ENCODE data around the gene FAM241A. TPM values are rescaled to one million over a fixed set of nuclear protein-coding genes. Genes with fewer than 3 reads are reported as not detected.
A peak's percentile ranks its signal among the peaks of the same experiment; 100 is the strongest.

FAM241A gene
- total and polyA plus RNA-seq, 2 donors (not counting 1 experiment from before 2014, with no cell fraction given), result 0.43 to 0.79 TPM

DNA sequence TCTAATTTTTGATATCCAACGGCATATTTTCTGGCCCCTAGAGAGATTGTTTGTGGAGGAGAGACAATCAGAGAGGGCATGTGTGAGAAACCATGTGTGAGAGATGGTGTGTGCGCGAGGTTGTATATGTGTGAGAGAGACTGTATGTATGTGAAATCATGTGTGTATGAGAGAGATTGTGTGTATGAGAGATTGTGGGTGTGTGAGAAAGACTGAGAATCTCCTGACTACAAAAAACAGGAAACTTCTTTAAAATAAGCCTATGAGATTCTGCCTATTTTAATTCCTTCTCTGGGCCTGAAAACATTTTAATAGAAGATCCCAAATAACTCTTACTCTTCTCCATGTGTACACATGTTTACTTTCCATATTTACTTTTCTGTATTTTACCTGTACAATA, 1.5 kb upstream of the FAM241A start:
- Mint-ChIP-seq H3K27ac (no peak overlapping the region), H3K4me1 (peaks cover 16% of the 10 kb centered on the region), H3K9me3 (ENCODE audit: insufficient read depth) (no peaks in the 10 kb centered on the region), H3K4me3 (no peak overlapping the region), H3K27me3 (no peaks in the 10 kb centered on the region)
- intact Hi-C loops (cut with micrococcal nuclease), result loop anchor here (2.0 kb wide), 2 partner anchors 379 to 493 kb away; partner anchors contain the start of genes LARP7 and ZGRF1
- Histone ChIP-seq H3K4me3 (ENCODE audit: control extremely low read depth in 1 of 5, extremely low read depth in 1 of 5, insufficient read depth in 1 of 5, low read depth in 2 of 5, low read length in 4 of 5) (no peak overlapping the region), H3K27me3 (replicated peaks in 1 of 4; ENCODE audit: control extremely low read depth in 1 of 4, control insufficient read depth in 3 of 4, insufficient read depth in 4 of 4, low read length in 3 of 4) (no peaks in the 10 kb centered on the region), H3K9ac (ENCODE audit: low read length) (no peak overlapping the region), H3K4me1 (ENCODE audit: control insufficient read depth in 2 of 2, insufficient read depth in 2 of 2, low read length in 2 of 2) (peaks cover 8 to 12% of the 10 kb centered on the region in 2 donors), H2AFZ (ENCODE audit: insufficient read depth, low read depth, low read length, poor library complexity, severe bottlenecking) (no peak overlapping the region), H3K4me2 (replicated peaks; ENCODE audit: low read depth, low read length, poor library complexity, severe bottlenecking) (no peak overlapping the region), H3K79me2 (ENCODE audit: control insufficient read depth, insufficient read depth, low read length) (peaks cover 5% of the 10 kb centered on the region), H3K9me3 (ENCODE audit: control extremely low read depth in 1 of 3, control insufficient read depth in 2 of 3, insufficient read depth in 1 of 3, low read length in 2 of 3) (no peaks in the 10 kb centered on the region), H3K27ac (ENCODE audit: low read length in 2 of 2) (no peak overlapping the region), H3K36me3 (replicated peaks in 1 of 2; ENCODE audit: control extremely low read depth in 1 of 2, control insufficient read depth in 1 of 2, extremely low read depth in 1 of 2, insufficient read depth in 2 of 2, low read length in 1 of 2) (no peaks in the 10 kb centered on the region), H4K20me1 (ENCODE audit: control insufficient read depth, insufficient read depth, low read length, poor library complexity, severe bottlenecking) (no peaks in the 10 kb centered on the region)
- CTCF ChIA-PET, result no interaction called here
- no peak for TF ChIP-seq EZH2 (IDR thresholded peaks at IDR 0.05; ENCODE audit: borderline replicate concordance, insufficient read depth, low read depth, low read length, poor library complexity, severe bottlenecking)
- TF ChIP-seq, protein P1, sequence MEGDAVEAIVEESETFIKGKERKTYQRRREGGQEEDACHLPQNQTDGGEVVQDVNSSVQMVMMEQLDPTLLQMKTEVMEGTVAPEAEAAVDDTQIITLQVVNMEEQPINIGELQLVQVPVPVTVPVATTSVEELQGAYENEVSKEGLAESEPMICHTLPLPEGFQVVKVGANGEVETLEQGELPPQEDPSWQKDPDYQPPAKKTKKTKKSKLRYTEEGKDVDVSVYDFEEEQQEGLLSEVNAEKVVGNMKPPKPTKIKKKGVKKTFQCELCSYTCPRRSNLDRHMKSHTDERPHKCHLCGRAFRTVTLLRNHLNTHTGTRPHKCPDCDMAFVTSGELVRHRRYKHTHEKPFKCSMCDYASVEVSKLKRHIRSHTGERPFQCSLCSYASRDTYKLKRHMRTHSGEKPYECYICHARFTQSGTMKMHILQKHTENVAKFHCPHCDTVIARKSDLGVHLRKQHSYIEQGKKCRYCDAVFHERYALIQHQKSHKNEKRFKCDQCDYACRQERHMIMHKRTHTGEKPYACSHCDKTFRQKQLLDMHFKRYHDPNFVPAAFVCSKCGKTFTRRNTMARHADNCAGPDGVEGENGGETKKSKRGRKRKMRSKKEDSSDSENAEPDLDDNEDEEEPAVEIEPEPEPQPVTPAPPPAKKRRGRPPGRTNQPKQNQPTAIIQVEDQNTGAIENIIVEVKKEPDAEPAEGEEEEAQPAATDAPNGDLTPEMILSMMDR (IDR thresholded peaks at IDR 0.05), result no peak
- POLR2A ChIA-PET, result no interaction called here
- ATAC-seq (ENCODE audit: low read depth), result no peak
- 96% methylated on average over 3 of the region's 3 CpGs for WGBS (ENCODE audit: insufficient coverage)
- no peak for DNase-seq

DNA sequence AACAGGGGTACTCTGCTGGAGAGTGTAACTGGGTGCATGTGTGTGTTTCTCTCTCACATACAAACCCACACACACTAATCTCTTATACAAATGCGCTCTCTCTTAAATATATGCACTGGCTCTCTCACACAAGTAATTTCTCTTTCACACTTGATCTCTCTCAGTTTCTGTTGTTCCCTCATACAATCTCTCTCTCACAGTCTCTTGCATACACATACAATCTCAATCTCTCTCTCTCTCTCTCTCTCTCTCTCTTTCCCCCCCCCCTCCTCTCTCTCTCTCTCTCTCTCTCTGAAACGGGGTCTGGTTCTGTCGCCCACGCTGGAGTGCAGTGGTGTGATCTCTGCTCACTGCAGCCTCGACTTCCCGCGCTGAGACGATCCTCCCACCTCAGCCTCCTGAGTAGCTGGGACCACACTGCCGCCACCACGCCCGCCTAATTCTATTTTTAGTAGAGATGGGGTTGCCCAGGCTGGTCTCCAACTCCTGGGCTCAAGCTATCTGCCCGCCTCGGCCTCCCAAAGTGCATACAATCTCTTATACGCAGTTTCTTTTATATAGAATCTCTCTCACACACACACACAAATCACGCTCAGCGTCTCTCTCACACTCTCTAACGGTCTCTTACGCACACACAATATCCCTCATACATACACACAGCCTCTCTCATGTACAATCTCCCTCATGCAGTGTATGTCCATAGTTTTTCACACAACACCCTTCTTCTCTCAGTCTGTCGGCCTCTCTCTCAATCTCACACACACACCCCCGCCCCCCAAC, 518 bp upstream of the FAM241A start:
- Mint-ChIP-seq H3K4me3 (peak overlapping the region; percentile 66), H3K27ac (peak overlapping the region; percentile 15), H3K9me3 (ENCODE audit: insufficient read depth) (no peaks in the 10 kb centered on the region), H3K27me3 (no peaks in the 10 kb centered on the region), H3K4me1 (peaks cover 16% of the 10 kb centered on the region)
- H3K9ac ChIP-seq (ENCODE audit: low read length), result no peak overlapping the region
- ChIA-PET POLR2A (interaction anchor here (1.1 kb wide), 1 partner anchor 14 kb away, joined by 3 read pairs; no protein-coding TSS in a partner anchor), CTCF (interaction anchor here (0.9 kb wide), 1 partner anchor 88 kb away, joined by 4 read pairs; no protein-coding TSS in a partner anchor)
- H3K4me3 ChIP-seq (ENCODE audit: control extremely low read depth in 1 of 5, extremely low read depth in 1 of 5, insufficient read depth in 1 of 5, low read depth in 2 of 5, low read length in 4 of 5), result no peak overlapping the region
- H2AFZ ChIP-seq (ENCODE audit: insufficient read depth, low read depth, low read length, poor library complexity, severe bottlenecking), result peak overlapping the region; percentile 97
- H3K9me3 ChIP-seq (ENCODE audit: control extremely low read depth in 1 of 3, control insufficient read depth in 2 of 3, insufficient read depth in 1 of 3, low read length in 2 of 3), result no peaks in the 10 kb centered on the region
- H4K20me1 ChIP-seq (ENCODE audit: control insufficient read depth, insufficient read depth, low read length, poor library complexity, severe bottlenecking), result no peaks in the 10 kb centered on the region
- H3K36me3 ChIP-seq (replicated peaks in 1 of 2; ENCODE audit: control extremely low read depth in 1 of 2, control insufficient read depth in 1 of 2, extremely low read depth in 1 of 2, insufficient read depth in 2 of 2, low read length in 1 of 2), result no peaks in the 10 kb centered on the region
- intact Hi-C loops (cut with micrococcal nuclease), result loop anchor here (1.0 to 2.0 kb wide), 4 partner anchors 87 to 492 kb away; partner anchors contain the start of genes AP1AR, LARP7 and ZGRF1
- no peak for ATAC-seq (ENCODE audit: low read depth)
- DNase-seq, result peak; percentile 11
- peak overlapping the region; percentile 92 for H3K4me2 ChIP-seq (replicated peaks; ENCODE audit: low read depth, low read length, poor library complexity, severe bottlenecking)
- TF ChIP-seq, protein P1 (IDR thresholded peaks at IDR 0.05), result no peak
- no peak for TF ChIP-seq EZH2 (IDR thresholded peaks at IDR 0.05; ENCODE audit: borderline replicate concordance, insufficient read depth, low read depth, low read length, poor library complexity, severe bottlenecking)
- H3K4me1 ChIP-seq (ENCODE audit: control insufficient read depth in 2 of 2, insufficient read depth in 2 of 2, low read length in 2 of 2), result peaks cover 8 to 12% of the 10 kb centered on the region in 2 donors
- no peaks in the 10 kb centered on the region for H3K27me3 ChIP-seq (replicated peaks in 1 of 4; ENCODE audit: control extremely low read depth in 1 of 4, control insufficient read depth in 3 of 4, insufficient read depth in 4 of 4, low read length in 3 of 4)
- H3K79me2 ChIP-seq (ENCODE audit: control insufficient read depth, insufficient read depth, low read length), result peaks cover 5% of the 10 kb centered on the region
- no peak overlapping the region for H3K27ac ChIP-seq (ENCODE audit: low read length in 2 of 2)
- WGBS (ENCODE audit: insufficient coverage), result 89% methylated on average over 16 of the region's 20 CpGs

Data from B cell (primary cell).